Skin epidermis (tissue), 12 donors: ENCODE measurements around the gene MATCAP1.

ENCODE experiments used
- H3K27ac ChIP-seq, 21 experiments: fragments of 200-600 bp; sonication (generic) in 11 of 21; one replicate each; pipeline ENCODE4 v1.5.0; 2020; ENCODE audit warnings: mild to moderate bottlenecking in 3 of 21, inconsistent platforms in 2 of 21, moderate library complexity in 2 of 21
- H3K4me3 ChIP-seq, 7 experiments: fragments of 200-600 bp; sonication (generic) in 2 of 7; one replicate each; pipeline ENCODE4 v1.5.0; 2020; ENCODE audit warnings: inconsistent platforms in 2 of 7, mild to moderate bottlenecking in 2 of 7, moderate library complexity in 1 of 7

MATCAP1 gene

DNA sequence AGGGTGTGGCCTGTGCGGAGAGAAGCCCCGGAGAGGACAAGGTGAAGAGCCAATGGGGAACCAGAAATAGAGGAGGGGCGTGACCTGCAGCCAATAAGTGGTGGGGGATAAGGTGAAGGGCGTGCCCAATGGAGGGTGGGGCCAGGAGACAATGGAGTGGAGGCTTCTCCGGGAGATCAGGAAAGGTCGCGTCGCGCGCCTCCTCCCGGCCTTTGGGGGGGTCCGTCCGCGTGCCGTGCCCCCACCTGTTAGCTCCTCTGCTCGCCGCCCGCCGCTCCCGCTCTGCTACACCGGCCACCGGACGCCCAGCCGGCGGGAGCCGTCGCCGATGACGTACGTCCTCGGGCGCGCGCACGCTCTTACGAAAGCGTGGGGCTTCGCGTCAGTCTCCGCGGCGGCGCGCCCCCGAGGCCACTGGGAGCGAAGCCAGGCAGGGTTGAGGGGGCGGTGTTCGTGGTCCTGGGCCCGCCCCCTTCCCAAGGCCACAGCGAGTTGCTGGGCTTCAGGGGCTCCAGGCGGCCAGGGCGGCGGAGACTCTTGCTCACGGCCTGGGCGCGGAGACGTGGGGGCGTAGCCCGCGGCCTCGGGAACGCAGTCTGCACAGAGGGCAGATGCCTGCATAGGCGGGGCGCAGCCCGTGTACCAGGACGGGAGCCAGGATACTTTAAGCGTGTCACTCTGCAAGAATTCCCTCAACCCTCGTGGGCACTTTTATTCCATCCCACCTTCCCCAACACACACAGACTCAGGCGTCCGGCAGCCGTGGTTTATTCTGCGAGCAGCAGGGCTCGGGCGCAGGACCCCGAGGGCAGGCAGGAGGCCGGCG lies at the start of gene MATCAP1:
Gene MATCAP1, minus strand, starts transcription at position 337 of the 826 bp plus-strand sequence. CDS start 3,353 bp downstream, outside the sequence.
- peak within 1 kb of the TSS; percentile 58 to 99 (median 96) for H3K27ac ChIP-seq
- peak within 1 kb of the TSS; percentile 64 to 81 (median 73) for H3K4me3 ChIP-seq

DNA sequence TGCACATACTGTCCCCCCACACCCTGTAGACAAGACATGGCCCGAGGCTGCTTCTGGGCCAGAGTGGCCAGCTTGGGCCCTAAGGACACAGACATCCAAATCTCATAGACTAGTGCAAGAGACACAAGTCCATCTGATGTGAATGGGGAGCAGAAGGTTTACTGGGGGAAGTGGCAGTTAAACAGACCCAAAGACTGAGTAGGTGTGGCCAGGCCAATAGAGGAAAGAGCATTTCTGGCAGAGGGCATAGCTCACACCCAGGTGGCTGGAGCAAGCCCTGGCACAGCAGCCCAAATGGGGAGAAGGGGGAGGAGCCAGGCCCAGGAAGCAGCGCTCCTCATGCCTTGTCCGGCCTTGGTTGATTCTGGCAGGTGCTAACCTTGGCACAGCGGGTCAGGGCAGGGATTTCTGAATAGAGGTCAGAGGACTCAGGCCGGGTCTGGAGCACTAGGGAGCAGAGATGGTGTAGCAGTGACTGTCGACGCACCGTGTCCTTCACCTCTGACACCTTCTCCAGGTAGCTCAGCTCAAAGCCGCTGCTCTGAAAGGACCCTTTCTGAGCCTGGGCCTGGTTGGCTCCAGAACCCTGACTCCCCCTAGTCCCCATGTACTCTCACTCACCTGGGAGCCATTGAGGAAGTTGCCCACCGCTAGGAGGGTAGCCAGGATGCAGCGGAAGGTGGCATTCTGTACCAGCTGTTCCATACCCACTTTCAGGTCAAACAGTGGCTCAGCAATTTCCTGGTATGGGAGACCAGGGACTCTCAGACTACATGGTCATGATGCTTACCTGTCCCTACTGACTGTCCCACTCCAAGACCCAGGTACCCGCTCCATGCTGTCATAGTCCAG lies 47.3 kb upstream of the MATCAP1 start:
- H3K27ac ChIP-seq: no peak overlapping the region
- H3K4me3 ChIP-seq: no peak overlapping the region

DNA sequence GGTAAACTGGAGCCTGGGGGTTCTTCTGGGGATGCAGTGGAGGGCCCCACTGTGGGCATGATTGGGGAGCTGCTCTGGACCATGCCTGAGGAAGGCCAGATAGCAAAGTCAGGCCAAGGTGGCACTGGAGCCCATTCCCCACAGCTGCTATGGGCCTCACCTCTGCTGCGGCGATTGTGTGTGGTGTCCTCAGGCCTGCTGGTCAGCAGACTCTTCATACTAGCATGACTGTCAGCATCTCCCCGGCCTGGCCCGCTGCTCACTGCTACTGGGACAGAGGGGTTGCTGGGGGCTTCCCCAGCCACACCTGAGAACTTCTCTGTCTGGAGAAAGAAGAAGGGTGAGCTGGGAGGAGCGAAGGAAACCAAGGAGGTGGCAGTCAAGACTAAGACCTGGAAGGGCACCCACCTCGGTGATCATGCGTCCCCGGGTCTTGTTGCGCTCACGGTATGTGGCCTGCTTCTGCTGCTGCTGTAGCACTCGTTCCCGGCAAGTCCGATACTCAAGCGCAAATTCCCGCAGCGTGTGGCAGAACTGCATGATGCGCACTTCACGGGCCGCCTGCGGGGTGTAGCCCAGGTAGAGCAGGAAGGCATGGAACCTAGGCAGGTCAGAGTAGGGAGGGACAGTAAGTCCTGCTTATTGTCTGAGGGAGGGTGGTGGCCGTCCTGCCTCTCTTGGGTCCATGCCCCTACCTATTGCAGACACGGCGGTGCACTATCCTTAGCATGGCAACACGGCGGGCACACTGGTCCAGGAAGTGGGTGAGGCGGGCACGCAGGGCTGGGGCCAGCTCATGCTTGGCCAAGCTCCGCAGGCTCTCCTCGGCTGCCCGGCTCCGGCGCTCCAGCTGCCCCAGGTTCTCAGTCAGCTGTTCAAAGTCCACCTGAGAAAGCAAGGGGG lies 46.4 kb upstream of the MATCAP1 start:
- no peak overlapping the region for H3K4me3 ChIP-seq
- H3K27ac ChIP-seq: no peak overlapping the region

DNA sequence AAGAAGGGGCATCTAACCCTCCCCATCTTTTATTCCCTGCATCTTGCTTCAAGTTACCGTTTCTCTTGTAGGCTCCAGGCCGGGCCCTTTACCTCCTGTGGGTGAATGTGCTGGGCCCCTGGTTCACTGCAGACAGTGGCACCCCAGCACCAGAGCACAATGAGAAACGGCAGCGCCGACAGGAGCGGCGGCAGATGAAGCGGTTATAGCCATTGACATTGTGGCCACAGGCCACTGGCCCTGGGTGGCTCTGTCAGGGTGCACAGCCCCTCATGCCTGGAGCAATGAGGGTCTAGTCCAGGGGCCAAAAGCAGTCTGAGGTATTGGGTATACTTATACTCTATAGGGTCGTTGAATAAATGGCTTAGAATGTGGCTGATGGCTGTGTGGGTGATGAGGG lies 45.1 kb upstream of the MATCAP1 start:
- H3K27ac ChIP-seq: no peak overlapping the region
- H3K4me3 ChIP-seq: no peak overlapping the region

DNA sequence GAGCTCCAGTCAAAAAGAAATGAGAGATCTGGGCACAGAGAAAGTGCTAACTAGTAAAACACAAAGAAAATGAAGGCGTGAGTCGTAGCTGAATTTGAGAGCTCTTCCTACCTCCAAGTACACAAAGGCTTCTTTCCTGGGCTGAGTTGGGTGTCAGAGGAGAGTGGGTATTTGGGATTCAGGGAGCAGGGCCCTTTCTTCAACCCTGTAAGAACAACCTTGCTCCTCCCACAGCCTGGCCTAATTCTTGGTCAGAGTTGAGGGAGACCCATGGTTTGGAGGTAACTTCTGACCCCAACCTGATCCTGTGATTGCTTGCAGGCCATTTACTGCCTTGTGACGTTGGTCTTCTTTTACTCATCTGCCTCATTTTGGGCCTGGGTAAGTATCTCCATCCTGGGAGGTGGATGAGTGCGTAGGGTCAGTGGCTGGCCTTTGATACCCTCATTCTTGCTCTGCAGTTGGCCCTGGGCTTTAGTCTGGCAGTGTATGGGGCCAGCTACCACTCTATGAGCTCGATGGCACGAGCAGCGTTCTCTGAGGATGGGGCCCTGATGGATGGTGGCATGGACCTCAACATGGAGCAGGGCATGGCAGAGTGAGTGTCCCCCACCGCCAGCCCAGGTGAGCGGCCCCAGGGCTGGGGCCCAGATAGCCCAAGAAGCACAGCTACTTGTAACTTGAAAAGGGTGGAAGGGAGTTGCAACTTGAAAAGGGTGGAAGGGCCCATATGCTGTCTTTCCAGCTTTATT lies 44.4 kb upstream of the MATCAP1 start:
- H3K27ac ChIP-seq: peak overlapping the region in 4 of 21 experiments; percentile 86 to 92 (median 90)

DNA sequence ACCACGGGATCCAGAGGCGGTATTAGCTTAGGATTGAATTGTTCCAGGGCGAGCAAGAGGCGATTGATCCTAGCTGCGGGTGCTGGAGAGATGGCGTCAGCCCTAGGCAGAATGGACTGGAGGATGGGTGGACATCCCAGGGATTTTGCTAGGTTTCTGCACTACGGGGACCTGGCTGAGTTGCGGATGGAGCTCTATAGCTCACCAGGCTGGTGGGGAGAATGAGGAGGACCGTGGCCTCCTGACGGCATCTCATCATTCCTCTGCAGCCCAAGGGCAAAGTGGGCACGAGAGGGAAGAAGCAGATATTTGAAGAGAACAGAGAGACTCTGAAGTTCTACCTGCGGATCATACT lies 43.8 kb upstream of the MATCAP1 start:
- peak overlapping the region in 20 of 21 experiments; percentile 61 to 93 (median 86) for H3K27ac ChIP-seq

More for the DNA sequence above, 44.4 kb upstream of the MATCAP1 start:
- H3K4me3 ChIP-seq: peak overlapping the region in 5 of 7 experiments; percentile 82 to 99 (median 95)

DNA sequence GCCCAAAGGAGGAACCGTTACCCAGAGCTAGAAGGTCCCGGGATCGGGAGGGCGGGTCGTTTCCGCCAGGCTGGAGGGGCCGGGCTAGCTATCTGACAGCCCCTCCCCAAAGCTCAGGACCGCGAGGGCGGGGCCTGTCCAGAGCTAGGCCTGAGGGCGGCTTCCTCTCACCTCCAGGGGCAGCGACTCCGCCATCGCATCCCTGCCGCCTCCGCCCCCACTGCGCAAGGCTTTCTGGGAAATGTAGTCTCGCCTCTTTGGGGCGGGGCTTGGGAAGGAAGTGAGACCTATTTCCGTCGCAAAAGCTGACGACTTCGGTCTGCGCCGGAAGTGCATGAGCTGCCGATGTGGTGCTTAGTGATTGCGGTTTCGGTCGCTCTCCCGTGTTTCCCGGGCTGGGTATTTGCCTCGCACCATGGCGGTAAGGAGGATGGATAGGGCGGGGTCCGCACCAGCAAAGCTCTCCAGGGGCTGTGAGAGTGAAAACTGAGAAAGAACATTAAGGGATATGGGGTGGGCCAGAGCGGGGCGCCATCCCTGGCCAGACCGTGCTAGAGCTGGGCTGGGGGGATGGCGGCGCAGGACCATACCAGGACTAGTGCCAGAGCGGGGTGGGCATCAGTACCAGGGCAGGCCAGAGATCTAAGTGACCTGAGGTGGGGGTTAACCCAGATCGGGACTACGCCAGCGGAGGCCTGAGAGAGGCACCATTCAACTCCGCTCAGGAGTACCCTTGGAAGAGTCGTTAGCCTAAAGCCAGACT lies 43.2 kb upstream of the MATCAP1 start, which contains the start of gene TMEM208:
Gene TMEM208, plus strand, starts transcription at position 327 of the 763 bp plus-strand sequence. Its CDS starts 89 bp downstream, at position 416.
- H3K4me3 ChIP-seq: peak within 1 kb of the TSS; percentile 74 to 100 (median 95)
- peak within 1 kb of the TSS; percentile 58 to 93 (median 85) for H3K27ac ChIP-seq

More for the DNA sequence above, 43.8 kb upstream of the MATCAP1 start:
- H3K4me3 ChIP-seq: peak overlapping the region; percentile 74 to 100 (median 95)

DNA sequence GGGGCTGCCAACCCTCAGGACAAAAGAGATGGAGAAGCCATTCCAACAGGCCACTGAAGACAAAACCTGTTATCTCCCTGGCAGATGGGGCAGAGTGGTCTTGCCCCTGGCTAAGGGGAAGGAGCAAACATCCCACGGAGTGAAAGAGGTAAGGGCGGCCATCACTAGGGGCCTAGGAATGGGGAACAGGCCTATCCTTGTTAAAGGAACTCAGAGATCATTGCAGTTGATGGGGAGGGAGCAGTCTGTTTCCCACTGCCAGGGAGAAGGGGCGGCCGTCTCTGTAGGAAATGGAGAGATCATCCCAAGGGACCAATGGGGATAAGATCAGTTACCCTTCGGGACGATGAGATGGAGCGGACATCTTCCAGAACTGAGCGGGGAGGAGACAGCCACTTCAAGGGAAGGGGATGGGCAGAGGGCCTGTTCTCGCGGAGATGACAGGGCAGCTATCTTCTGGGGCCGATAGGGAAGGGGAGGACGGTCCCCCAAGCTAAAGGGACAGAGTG lies 42.6 kb upstream of the MATCAP1 start:
- H3K27ac ChIP-seq: peak overlapping the region in 20 of 21 experiments; percentile 56 to 93 (median 86)

GRCh38 chr16:67223992-67224391 lies 40.2 kb upstream of the MATCAP1 start:
- no peak overlapping the region for H3K4me3 ChIP-seq
- peak overlapping the region in 2 of 21 experiments; percentile 6 to 26 for H3K27ac ChIP-seq

More for the DNA sequence above, 42.6 kb upstream of the MATCAP1 start:
- H3K4me3 ChIP-seq: peak overlapping the region; percentile 74 to 100 (median 95)

DNA sequence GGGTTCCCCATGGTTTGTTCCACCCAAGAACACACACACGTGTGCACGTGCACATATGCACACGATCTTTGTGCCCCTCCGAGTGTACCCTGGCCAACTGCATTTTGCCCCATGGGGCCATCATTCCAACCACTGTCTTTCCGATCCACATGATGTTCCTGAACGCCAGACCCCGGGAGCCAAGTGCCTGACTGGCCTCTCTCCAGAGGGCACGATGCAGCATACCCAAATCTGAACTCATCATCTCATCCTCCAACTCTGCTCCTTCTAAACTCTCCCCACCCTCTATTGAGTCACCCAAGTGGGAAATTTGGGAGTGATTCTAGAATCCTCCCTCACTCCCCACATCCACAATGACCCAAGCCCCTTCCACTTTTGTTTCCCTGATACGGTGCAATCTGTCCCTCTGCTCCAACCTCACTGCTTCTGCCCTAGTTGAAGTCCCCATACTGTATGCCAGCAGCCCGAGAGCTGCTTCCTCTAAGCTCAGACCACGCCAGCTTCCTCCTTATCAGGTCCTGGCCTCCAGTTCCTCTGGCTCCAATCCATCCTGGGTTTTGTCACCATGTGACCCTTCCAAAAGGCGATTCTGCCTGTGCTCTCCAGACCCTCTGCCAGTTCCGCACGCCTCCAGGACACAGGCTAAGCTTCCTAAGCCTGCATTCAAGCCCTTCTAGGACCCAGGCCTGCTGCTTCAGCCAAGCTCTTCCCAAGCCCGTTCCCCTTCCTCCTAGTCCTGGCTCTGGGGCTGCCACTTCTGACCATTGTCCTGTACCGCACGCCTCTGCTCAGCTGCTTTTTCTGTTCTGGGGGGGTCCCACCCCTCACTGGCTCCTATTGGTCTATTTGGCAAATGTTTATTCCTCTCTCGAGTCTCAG lies 33.1 kb upstream of the MATCAP1 start:
- no peak overlapping the region for H3K4me3 ChIP-seq
- H3K27ac ChIP-seq: peak overlapping the region in 13 of 21 experiments; percentile 11 to 76 (median 44)

DNA sequence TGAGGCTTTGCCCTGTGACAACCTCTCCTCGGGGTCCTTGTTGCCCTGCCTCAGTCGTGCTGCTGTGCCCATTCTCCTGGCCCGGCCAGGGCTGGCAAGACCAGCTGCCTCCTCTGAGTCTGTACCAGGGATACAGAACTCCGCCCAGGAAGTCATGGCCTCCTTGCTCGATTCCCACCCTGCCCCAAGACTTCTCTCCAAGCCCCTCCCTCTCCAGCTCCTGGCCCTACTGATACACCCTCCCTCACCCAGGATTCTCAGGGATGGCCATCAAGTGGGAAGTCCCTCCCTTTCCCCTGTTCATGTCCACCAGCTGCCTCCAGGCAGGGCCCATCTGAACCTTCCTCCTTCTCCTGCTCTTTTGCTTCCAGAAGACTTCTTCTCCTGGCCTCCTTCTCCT lies 31.9 kb upstream of the MATCAP1 start:
- peak overlapping the region in 1 of 21 experiments; percentile 7 for H3K27ac ChIP-seq
- no peak overlapping the region for H3K4me3 ChIP-seq

- Histone ChIP-seq H3K4me3 (no peak overlapping the region), H3K27ac (peak overlapping the region in 7 of 21 experiments; percentile 9 to 62 (median 26))
Observed at GRCh38 chr16:67213197-67214019, 29.6 kb upstream of the MATCAP1 start.

DNA sequence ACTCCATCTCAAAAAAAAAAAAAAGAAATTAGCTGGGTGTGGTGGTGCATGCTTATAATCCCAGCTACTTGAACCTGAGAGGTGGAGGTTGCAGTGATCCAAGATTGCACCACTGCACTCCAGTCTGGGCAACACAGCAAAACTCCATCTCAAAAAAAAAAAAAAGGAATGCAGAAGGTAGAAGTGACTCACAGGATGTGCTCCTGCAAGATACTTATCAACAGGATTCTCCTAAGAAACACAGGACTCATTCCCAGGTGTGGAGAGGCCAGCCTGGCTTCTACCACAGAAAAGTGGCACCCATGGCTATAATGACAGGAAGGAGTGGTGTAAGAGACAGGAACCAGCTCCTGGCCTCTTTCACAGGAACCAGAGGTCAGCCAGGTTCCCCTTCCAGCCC lies 29.0 kb upstream of the MATCAP1 start:
- no peak overlapping the region for H3K4me3 ChIP-seq
- H3K27ac ChIP-seq: peak overlapping the region in 6 of 21 experiments; percentile 9 to 62 (median 25)

DNA sequence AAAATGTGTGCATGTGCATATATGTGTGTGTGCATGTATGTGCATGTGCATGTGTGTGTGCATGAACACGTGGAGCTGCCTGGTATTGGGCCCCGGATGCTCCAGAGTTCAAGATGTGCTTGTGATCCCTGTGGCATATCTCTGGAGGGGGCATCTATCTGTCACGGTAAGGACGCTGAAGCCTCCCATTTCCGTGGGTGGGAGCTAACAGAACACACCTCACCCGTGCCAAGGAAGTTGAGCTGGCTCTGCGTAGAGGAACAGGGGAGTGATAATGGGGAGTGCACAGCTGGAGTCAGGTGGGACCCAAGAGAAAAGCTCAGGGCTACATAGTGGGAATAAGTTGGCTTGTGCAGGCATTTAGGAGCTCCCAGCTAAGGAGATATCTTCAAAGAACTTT lies 27.9 kb upstream of the MATCAP1 start:
- H3K4me3 ChIP-seq: no peak overlapping the region
- H3K27ac ChIP-seq: no peak overlapping the region

- H3K27ac ChIP-seq: no peak overlapping the region
Observed at GRCh38 chr16:67210069-67210937, 26.5 kb upstream of the MATCAP1 start.

More at GRCh38 chr16:67210069-67210937, 26.5 kb upstream of the MATCAP1 start:
- H3K4me3 ChIP-seq: no peak overlapping the region
